ENCODE data around the gene GALNT1.

The GALNT1 gene

DNA sequence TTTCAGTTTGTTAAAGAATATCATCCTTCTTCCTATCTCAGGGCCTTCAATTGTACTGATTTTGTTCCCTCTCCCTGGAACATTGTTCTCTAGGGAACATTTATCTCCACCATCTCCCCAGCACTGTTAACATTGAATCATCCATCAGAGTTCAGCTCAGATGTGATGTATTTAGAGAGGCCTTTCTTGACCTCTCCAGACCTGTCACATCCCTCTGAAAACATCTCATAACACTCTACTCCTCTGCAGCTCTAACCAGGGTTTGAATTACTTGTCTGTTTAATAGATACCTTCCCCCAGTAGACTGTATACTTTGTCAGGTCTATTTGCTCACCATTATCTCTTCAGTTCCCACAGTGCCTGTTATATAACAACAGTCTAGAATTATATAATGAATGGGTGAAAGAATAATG, 98.6 kb downstream of the GALNT1 start:
- H3K27ac ChIP-seq = no peak overlapping the region

DNA sequence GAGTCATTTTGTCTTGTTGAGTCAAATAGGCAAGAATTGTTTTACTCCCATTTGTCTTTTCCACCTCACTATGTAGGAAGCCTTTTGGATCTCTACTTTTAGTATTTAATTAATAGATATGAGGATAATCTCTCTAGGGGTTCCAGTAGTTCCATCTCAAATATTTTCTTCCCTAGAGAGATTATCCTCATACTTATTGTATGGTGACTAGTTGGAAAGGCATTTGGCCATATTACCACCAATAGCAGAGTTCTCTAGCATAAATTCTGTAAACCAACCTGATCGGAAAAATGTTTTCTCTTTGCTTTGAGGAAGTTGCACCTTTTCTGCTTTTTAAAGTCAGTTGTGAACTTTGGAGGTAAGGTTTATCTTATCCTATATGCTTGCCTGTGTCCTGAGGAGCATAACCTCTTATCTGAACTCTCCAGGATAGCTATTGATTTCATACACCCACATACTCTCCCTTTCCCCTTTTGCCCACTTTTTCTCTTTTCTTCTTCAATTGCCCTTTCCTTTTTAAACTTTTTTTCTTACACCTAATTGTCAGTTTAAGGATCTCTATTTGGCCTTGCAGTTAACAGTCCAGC, 100.8 kb downstream of the GALNT1 start:
- Histone ChIP-seq H3K36me3 (ENCODE audit: control insufficient read depth, insufficient read depth, low read length) (no peaks in the 10 kb centered on the region), H3K27me3 (ENCODE audit: control insufficient read depth, insufficient read depth, low read length) (no peaks in the 10 kb centered on the region), H3K79me2 (no peaks in the 10 kb centered on the region), H3K9ac (no peak overlapping the region), H2AFZ (no peak overlapping the region), H3K4me1 (no peaks in the 10 kb centered on the region), H3K4me3 (ENCODE audit: low read depth, low read length) (no peak overlapping the region), H3K27ac (no peak overlapping the region), H3K4me2 (ENCODE audit: low read length) (no peak overlapping the region), H3K9me3 (ENCODE audit: control insufficient read depth, low read length) (no peaks in the 10 kb centered on the region)
- TF ChIP-seq, protein P1, sequence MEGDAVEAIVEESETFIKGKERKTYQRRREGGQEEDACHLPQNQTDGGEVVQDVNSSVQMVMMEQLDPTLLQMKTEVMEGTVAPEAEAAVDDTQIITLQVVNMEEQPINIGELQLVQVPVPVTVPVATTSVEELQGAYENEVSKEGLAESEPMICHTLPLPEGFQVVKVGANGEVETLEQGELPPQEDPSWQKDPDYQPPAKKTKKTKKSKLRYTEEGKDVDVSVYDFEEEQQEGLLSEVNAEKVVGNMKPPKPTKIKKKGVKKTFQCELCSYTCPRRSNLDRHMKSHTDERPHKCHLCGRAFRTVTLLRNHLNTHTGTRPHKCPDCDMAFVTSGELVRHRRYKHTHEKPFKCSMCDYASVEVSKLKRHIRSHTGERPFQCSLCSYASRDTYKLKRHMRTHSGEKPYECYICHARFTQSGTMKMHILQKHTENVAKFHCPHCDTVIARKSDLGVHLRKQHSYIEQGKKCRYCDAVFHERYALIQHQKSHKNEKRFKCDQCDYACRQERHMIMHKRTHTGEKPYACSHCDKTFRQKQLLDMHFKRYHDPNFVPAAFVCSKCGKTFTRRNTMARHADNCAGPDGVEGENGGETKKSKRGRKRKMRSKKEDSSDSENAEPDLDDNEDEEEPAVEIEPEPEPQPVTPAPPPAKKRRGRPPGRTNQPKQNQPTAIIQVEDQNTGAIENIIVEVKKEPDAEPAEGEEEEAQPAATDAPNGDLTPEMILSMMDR (IDR thresholded peaks at IDR 0.05) = no peak

More for the DNA sequence above, 98.6 kb downstream of the GALNT1 start:
- no peaks in the 10 kb centered on the region for H3K4me1 ChIP-seq
- no peak overlapping the region for H2AFZ ChIP-seq
- no peaks in the 10 kb centered on the region for H3K9me3 ChIP-seq (ENCODE audit: control insufficient read depth, low read length)
- no peak overlapping the region for H3K4me2 ChIP-seq (ENCODE audit: low read length)
- H3K79me2 ChIP-seq = no peaks in the 10 kb centered on the region
- H3K36me3 ChIP-seq (ENCODE audit: control insufficient read depth, insufficient read depth, low read length) = no peaks in the 10 kb centered on the region
- no peak overlapping the region for H3K9ac ChIP-seq
- TF ChIP-seq, protein P1 (IDR thresholded peaks at IDR 0.05) = no peak
- no peak overlapping the region for H3K4me3 ChIP-seq (ENCODE audit: low read depth, low read length)
- H3K27me3 ChIP-seq (ENCODE audit: control insufficient read depth, insufficient read depth, low read length) = no peaks in the 10 kb centered on the region

DNA sequence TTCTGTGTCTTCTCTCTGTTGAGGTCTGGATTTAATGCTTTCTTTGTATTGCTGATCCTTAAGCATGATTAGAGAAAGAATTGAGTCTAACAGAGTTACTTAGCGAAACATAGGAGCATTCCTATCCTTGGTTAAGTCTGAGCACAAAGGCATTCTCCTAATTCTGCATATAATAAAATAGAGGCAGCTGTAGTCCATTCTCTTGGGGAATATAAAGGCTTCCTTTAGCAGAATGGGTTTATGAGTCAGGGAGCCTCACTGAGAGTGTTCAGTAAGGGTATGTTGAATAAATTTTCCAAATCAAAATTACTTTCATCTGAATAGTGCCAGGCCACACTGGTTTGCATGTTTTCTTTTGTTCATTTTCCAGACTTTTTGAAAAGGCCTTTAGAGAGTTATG, 101.5 kb downstream of the GALNT1 start:
- Histone ChIP-seq H3K79me2 (no peaks in the 10 kb centered on the region), H3K27me3 (ENCODE audit: control insufficient read depth, insufficient read depth, low read length) (no peaks in the 10 kb centered on the region), H3K27ac (no peak overlapping the region), H3K9me3 (ENCODE audit: control insufficient read depth, low read length) (no peaks in the 10 kb centered on the region), H3K4me3 (ENCODE audit: low read depth, low read length) (no peak overlapping the region), H3K4me2 (ENCODE audit: low read length) (no peak overlapping the region), H3K36me3 (ENCODE audit: control insufficient read depth, insufficient read depth, low read length) (no peaks in the 10 kb centered on the region), H3K9ac (no peak overlapping the region), H3K4me1 (no peaks in the 10 kb centered on the region), H2AFZ (no peak overlapping the region)
- TF ChIP-seq, protein P1 (IDR thresholded peaks at IDR 0.05) = no peak

DNA sequence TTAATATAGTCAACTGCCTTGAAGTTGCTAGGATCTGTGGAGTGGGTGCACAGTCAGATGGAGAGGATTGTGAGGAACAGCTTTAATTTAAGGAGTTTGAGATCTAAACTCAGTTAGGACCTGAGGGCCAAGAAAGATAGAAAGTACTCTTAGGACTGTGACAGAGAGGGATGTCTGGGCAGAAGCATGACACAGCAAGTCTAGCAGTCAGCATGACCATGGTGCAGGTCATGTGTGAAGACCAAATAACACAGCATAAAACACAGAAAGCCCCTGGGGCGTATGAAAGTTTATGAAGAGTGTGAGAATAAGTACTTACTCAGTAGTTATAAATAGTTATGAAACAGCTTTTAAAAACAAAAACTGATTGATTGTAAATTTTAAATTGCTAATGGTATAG, 107.2 kb downstream of the GALNT1 start:
- H3K27me3 ChIP-seq (ENCODE audit: control insufficient read depth, insufficient read depth, low read length) = no peaks in the 10 kb centered on the region
- H3K4me1 ChIP-seq = no peaks in the 10 kb centered on the region

More for the DNA sequence above, 107.2 kb downstream of the GALNT1 start:
- H3K4me2 ChIP-seq (ENCODE audit: low read length) = no peak overlapping the region
- no peaks in the 10 kb centered on the region for H3K79me2 ChIP-seq
- TF ChIP-seq, protein P1 (IDR thresholded peaks at IDR 0.05) = no peak
- H3K27ac ChIP-seq = no peak overlapping the region
- H3K9ac ChIP-seq = no peak overlapping the region
- no peak overlapping the region for H3K4me3 ChIP-seq (ENCODE audit: low read depth, low read length)
- no peaks in the 10 kb centered on the region for H3K9me3 ChIP-seq (ENCODE audit: control insufficient read depth, low read length)
- no peaks in the 10 kb centered on the region for H3K36me3 ChIP-seq (ENCODE audit: control insufficient read depth, insufficient read depth, low read length)
- no peak overlapping the region for H2AFZ ChIP-seq

Measured in parathyroid adenoma (tissue), 2 donors.